Neural cell (in vitro differentiated cells): ENCODE measurements around the gene BRAF. TPM values are rescaled to one million over a fixed set of nuclear protein-coding genes. Genes with fewer than 3 reads are reported as not detected.
"Not testable (repeated sequence)": the region's sequence is repeated elsewhere in the genome, so short reads cannot be mapped to it uniquely, and the experiment has no call there.

Experiments used
- H2AFZ ChIP-seq: fragments of 200-600, 300-800 bp; sonication (generic), shearing (Covaris generic); 2 replicates; pipeline ENCODE4 v1.6.0; 2014; ENCODE audit warnings: low read depth, mild to moderate bottlenecking, antibody characterized with exemption, low read length, moderate library complexity
- H3F3A ChIP-seq: fragments of 200-600 bp; shearing (Covaris generic); 2 replicates; pipeline ENCODE4 v1.6.1; 2016; ENCODE audit warnings: mild to moderate bottlenecking, moderate library complexity, mixed read lengths, antibody characterized with exemption, low read length; ENCODE audit not compliant: insufficient read depth, poor library complexity, severe bottlenecking
- H3K27ac ChIP-seq: fragments of 200-600, 300-800 bp; sonication (generic), shearing (Covaris generic); 2 replicates; pipeline ENCODE4 v1.5.1; 2014; ENCODE audit warnings: mild to moderate bottlenecking, low read length, moderate library complexity
- H3K27me3 ChIP-seq: fragments of 300-800, 200-600 bp; sonication (generic), shearing (Covaris generic); 2 replicates; pipeline ENCODE4 v1.6.0; 2014; ENCODE audit warnings: mild to moderate bottlenecking, low read depth, low read length, moderate library complexity; ENCODE audit not compliant: insufficient read depth
- H3K36me3 ChIP-seq: fragments of 300-800, 200-600 bp; sonication (generic), shearing (Covaris generic); 2 replicates; pipeline ENCODE4 v1.5.1; 2014; ENCODE audit warnings: mild to moderate bottlenecking, antibody characterized with exemption, low read length, moderate library complexity; ENCODE audit not compliant: insufficient read depth
- H3K4me2 ChIP-seq: fragments of 300-800, 200-600 bp; sonication (generic), shearing (Covaris generic); 2 replicates; pipeline ENCODE4 v1.6.0; 2014; ENCODE audit warnings: mild to moderate bottlenecking, low read length
- H3K4me3 ChIP-seq: fragments of 300-800, 200-600 bp; sonication (generic), shearing (Covaris generic); 2 replicates; pipeline ENCODE4 v1.5.1; 2014; ENCODE audit warnings: mild to moderate bottlenecking, low read length, moderate library complexity
- H3K79me2 ChIP-seq: fragments of 200-600 bp; shearing (Covaris generic); replicated peaks from 2 replicates; pipeline ENCODE4 v1.6.0; 2014; ENCODE audit warnings: mild to moderate bottlenecking, low read length, moderate library complexity; ENCODE audit not compliant: insufficient read depth
- H3K9ac ChIP-seq: fragments of 300-800, 200-600 bp; sonication (generic), shearing (Covaris generic); 2 replicates; pipeline ENCODE4 v1.6.1; 2016; ENCODE audit warnings: mild to moderate bottlenecking, low read length, mixed read lengths
- H3K9me2 ChIP-seq: fragments of 200-600 bp; shearing (Covaris generic); 2 replicates; pipeline ENCODE4 v1.6.1; 2016; ENCODE audit warnings: mild to moderate bottlenecking, low read length, mixed read lengths; ENCODE audit not compliant: insufficient read depth
- H3K9me3 ChIP-seq: fragments of 200-600, 300-800 bp; sonication (generic), shearing (Covaris generic); 2 replicates; pipeline ENCODE4 v1.6.1; 2016; ENCODE audit warnings: mild to moderate bottlenecking, mixed run types, low read length, moderate library complexity, mixed read lengths
- H4K20me1 ChIP-seq: fragments of 200-600 bp; shearing (Covaris generic); 2 replicates; pipeline ENCODE4 v1.6.1; 2016; ENCODE audit warnings: mild to moderate bottlenecking, mixed run types; ENCODE audit not compliant: insufficient read depth
- EP300 ChIP-seq: fragments of 450-650 bp; conservative IDR thresholded peaks from 2 replicates; pipeline ENCODE4 v1.6.1; 2014; ENCODE audit warnings: antibody characterized with exemption, mild to moderate bottlenecking, moderate library complexity; ENCODE audit not compliant: poor library complexity, severe bottlenecking
- EZH2 ChIP-seq: fragments of 200-600, 300-800 bp; shearing (Covaris generic), sonication (generic); IDR thresholded peaks from 2 replicates; pipeline ENCODE4 v1.6.1; 2014; ENCODE audit warnings: antibody characterized with exemption, low read length, borderline replicate concordance, mild to moderate bottlenecking; ENCODE audit not compliant: insufficient read depth, poor library complexity, severe bottlenecking
- MXI1 ChIP-seq: fragments of 450-650 bp; conservative IDR thresholded peaks from 2 replicates; pipeline ENCODE4 v1.6.1; 2014; ENCODE audit warnings: antibody characterized with exemption, mild to moderate bottlenecking; ENCODE audit not compliant: poor library complexity, severe bottlenecking
- POLR2AphosphoS5 ChIP-seq: IDR thresholded peaks from 2 replicates; pipeline ENCODE4 v1.6.1; 2012
- RAD21 ChIP-seq: fragments of 450-650 bp; conservative IDR thresholded peaks from 2 replicates; pipeline ENCODE4 v1.6.1; 2014; ENCODE audit warnings: antibody characterized with exemption, mild to moderate bottlenecking, moderate library complexity
- SMC3 ChIP-seq: fragments of 450-650 bp; conservative IDR thresholded peaks from 2 replicates; pipeline ENCODE4 v1.6.1; 2014; ENCODE audit warnings: antibody characterized with exemption, mild to moderate bottlenecking, moderate library complexity; ENCODE audit not compliant: poor library complexity
- TAF1 ChIP-seq: IDR thresholded peaks from 2 replicates; pipeline ENCODE4 v1.6.1; 2012; ENCODE audit warnings: low read depth
- polyA plus RNA-seq: library from polyadenylated mRNA; depleted of rRNA; stranded (reverse); fragments of >200 nt; gene quantifications from 2 replicates; pipeline ENCODE4 v1.2.3, GENCODE V29; 2014
- TF ChIP-seq, protein P1 (sequence below): fragments of 450-650 bp; IDR thresholded peaks from 2 replicates; pipeline ENCODE4 v1.5.1; 2014; ENCODE audit warnings: antibody characterized with exemption, mild to moderate bottlenecking, moderate library complexity; ENCODE audit not compliant: poor library complexity, severe bottlenecking
- TF ChIP-seq, protein P2 (sequence below): IDR thresholded peaks from 2 replicates; pipeline ENCODE4 v1.6.1; 2012; ENCODE audit warnings: borderline replicate concordance

The BRAF gene
- polyA plus RNA-seq, 1 donor from 2014 or later: 31.7 TPM

DNA sequence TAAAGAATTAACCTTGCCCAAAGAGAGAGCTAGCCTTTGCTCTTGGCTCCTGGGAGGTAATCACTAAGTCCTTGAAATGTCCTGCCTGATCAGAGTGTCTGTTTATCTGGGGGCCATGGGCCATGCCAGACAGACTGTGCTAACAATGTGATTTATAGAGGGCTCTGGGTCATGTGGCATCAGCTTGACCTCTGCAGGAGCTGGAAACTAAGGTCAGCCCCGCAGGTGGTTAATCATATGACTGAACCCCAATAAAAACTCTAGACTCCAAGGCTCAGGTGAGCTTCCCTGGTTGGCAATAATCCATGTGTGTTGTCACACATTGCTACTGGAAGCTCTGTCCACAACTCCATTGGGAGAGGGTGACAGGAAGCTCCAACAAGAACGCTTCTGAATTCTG is 180.7 kb downstream of the BRAF start:
- H3K4me2 ChIP-seq: no peak overlapping the region
- H3K27me3 ChIP-seq: no peaks in the 10 kb centered on the region
- H3K9ac ChIP-seq: no peak overlapping the region
- no peaks in the 10 kb centered on the region for H3K9me3 ChIP-seq
- H3K79me2 ChIP-seq: no peaks in the 10 kb centered on the region
- peaks cover 12% of the 10 kb centered on the region for H3K36me3 ChIP-seq
- no peaks in the 10 kb centered on the region for H3F3A ChIP-seq
- no peak overlapping the region for H3K27ac ChIP-seq
- no peak overlapping the region for H2AFZ ChIP-seq
- no peak overlapping the region for H3K4me3 ChIP-seq
- H3K9me2 ChIP-seq: no peaks in the 10 kb centered on the region
- no peaks in the 10 kb centered on the region for H4K20me1 ChIP-seq
- TF ChIP-seq SMC3 (no peak), MXI1 (no peak), POLR2AphosphoS5 (no peak), TAF1 (no peak), EZH2 (no peak), EP300 (no peak), RAD21 (no peak)
- TF ChIP-seq, protein P1, sequence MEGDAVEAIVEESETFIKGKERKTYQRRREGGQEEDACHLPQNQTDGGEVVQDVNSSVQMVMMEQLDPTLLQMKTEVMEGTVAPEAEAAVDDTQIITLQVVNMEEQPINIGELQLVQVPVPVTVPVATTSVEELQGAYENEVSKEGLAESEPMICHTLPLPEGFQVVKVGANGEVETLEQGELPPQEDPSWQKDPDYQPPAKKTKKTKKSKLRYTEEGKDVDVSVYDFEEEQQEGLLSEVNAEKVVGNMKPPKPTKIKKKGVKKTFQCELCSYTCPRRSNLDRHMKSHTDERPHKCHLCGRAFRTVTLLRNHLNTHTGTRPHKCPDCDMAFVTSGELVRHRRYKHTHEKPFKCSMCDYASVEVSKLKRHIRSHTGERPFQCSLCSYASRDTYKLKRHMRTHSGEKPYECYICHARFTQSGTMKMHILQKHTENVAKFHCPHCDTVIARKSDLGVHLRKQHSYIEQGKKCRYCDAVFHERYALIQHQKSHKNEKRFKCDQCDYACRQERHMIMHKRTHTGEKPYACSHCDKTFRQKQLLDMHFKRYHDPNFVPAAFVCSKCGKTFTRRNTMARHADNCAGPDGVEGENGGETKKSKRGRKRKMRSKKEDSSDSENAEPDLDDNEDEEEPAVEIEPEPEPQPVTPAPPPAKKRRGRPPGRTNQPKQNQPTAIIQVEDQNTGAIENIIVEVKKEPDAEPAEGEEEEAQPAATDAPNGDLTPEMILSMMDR: no peak
- TF ChIP-seq, protein P2, sequence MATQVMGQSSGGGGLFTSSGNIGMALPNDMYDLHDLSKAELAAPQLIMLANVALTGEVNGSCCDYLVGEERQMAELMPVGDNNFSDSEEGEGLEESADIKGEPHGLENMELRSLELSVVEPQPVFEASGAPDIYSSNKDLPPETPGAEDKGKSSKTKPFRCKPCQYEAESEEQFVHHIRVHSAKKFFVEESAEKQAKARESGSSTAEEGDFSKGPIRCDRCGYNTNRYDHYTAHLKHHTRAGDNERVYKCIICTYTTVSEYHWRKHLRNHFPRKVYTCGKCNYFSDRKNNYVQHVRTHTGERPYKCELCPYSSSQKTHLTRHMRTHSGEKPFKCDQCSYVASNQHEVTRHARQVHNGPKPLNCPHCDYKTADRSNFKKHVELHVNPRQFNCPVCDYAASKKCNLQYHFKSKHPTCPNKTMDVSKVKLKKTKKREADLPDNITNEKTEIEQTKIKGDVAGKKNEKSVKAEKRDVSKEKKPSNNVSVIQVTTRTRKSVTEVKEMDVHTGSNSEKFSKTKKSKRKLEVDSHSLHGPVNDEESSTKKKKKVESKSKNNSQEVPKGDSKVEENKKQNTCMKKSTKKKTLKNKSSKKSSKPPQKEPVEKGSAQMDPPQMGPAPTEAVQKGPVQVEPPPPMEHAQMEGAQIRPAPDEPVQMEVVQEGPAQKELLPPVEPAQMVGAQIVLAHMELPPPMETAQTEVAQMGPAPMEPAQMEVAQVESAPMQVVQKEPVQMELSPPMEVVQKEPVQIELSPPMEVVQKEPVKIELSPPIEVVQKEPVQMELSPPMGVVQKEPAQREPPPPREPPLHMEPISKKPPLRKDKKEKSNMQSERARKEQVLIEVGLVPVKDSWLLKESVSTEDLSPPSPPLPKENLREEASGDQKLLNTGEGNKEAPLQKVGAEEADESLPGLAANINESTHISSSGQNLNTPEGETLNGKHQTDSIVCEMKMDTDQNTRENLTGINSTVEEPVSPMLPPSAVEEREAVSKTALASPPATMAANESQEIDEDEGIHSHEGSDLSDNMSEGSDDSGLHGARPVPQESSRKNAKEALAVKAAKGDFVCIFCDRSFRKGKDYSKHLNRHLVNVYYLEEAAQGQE: no peak

DNA sequence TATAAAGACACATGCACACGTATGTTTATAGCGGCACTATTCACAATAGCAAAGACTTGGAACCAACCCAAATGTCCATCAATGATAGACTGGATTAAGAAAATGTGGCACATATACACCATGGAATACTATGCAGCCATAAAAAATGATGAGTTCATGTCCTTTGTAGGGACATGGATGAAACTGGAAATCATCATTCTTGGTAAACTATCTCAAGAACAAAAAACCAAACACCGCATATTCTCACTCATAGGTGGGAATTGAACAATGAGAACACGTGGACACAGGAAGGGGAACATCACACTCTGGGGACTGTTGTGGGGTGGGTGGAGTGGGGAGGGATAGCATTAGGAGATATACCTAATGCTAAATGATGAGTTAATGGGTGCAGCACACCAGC is 181.5 kb downstream of the BRAF start:
- H3K27me3 ChIP-seq, H3K9me3 ChIP-seq, H3F3A ChIP-seq, H3K9me2 ChIP-seq, H3K27ac ChIP-seq, H3K79me2 ChIP-seq, H3K4me3 ChIP-seq, H2AFZ ChIP-seq, H3K36me3 ChIP-seq, H3K4me2 ChIP-seq, H3K9ac ChIP-seq, H4K20me1 ChIP-seq: not testable (repeated sequence)

DNA sequence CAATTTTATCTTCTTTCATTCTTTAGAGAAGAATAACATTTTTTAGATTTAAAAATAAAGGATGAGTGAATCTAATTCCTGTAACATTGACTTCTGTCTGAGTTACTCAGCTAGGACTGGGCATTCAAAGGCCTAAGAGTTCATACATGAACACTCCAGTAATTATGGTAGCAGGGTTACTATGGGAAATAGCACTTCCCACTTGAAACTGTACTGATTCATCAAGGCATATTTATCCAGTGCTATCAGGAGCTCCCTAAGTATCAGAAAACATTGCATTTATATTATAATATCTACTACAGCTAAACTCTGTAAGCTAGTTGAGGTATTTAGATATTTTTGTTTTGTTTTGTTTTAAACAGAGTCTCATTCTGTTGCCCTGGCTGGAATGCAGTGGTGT is 186.4 kb downstream of the BRAF start:
- H3K9ac ChIP-seq: no peak overlapping the region
- no peak overlapping the region for H3K4me3 ChIP-seq
- H3K4me2 ChIP-seq: no peak overlapping the region
- H3K9me3 ChIP-seq: no peaks in the 10 kb centered on the region
- H3F3A ChIP-seq: no peaks in the 10 kb centered on the region
- H3K27ac ChIP-seq: no peak overlapping the region
- H2AFZ ChIP-seq: no peak overlapping the region
- TF ChIP-seq MXI1 (no peak), TAF1 (no peak), EZH2 (no peak), RAD21 (no peak), POLR2AphosphoS5 (no peak), EP300 (no peak), SMC3 (no peak)
- TF ChIP-seq, protein P1: no peak
- TF ChIP-seq, protein P2: no peak
- no peaks in the 10 kb centered on the region for H3K36me3 ChIP-seq
- no peaks in the 10 kb centered on the region for H3K79me2 ChIP-seq
- H4K20me1 ChIP-seq: no peaks in the 10 kb centered on the region
- no peaks in the 10 kb centered on the region for H3K27me3 ChIP-seq
- no peaks in the 10 kb centered on the region for H3K9me2 ChIP-seq
